SK-N-SH (cell line): ENCODE data around the gene PLBD2. TPM values are rescaled to one million over a fixed set of nuclear protein-coding genes. Genes with fewer than 3 reads are reported as not detected.

Experiments used
- CTCF ChIA-PET: fragments of 300-600, 350-600 bp; formaldehyde crosslinking; extraction: SDS; loops from one replicate; lab custom pipeline; 2021; lab: Yijun Ruan, JAX
- POLR2A ChIA-PET: fragments of 350-600 bp; sonication (Branson Sonifier 250); formaldehyde crosslinking; extraction: SDS; loops from one replicate; lab custom pipeline; 2020; ENCODE audit warnings: antibody characterized with exemption, inconsistent platforms; lab: Yijun Ruan, JAX
- DNase-seq: peaks from one replicate; pipeline ENCODE4 v3.0.0; 2012
- H2AFZ ChIP-seq: fragments of 200-600 bp; sonication (generic); 2 replicates; pipeline ENCODE4 v1.8.1; 2016; ENCODE audit warnings: antibody characterized with exemption, mild to moderate bottlenecking, low read depth
- H3F3A ChIP-seq: fragments of 200-600 bp; sonication (generic); replicated peaks from 2 replicates; pipeline ENCODE3; 2016; ENCODE audit warnings: antibody characterized with exemption, mild to moderate bottlenecking; ENCODE audit not compliant: insufficient read depth
- H3K27ac ChIP-seq, 2 experiments: fragments of 200-500 bp in 1 of 2; fragments of 200-600 bp in 1 of 2; sonication (Bioruptor generic) in 1 of 2; sonication (generic), shearing (Covaris generic) in 1 of 2; 2 replicates each; pipeline versions ENCODE4 v1.5.1 to v1.6.1; 2014 to 2016; ENCODE audit warnings: low read depth in 2 of 2, inconsistent platforms in 1 of 2, low read length in 1 of 2, mild to moderate bottlenecking in 1 of 2, mixed read lengths in 1 of 2
- H3K27me3 ChIP-seq: fragments of 200-600 bp; sonication (generic), shearing (Covaris generic); 2 replicates; pipeline ENCODE4 v1.6.1; 2016; ENCODE audit warnings: mixed run types; ENCODE audit not compliant: insufficient read depth
- H3K36me3 ChIP-seq, 2 experiments: fragments of 200-500 bp in 1 of 2; fragments of 200-600 bp in 1 of 2; sonication (Bioruptor generic) in 1 of 2; sonication (generic) in 1 of 2; replicated peaks in 1 of 2; 2 replicates each; pipeline versions ENCODE3 to v1.5.1; 2014 to 2016; ENCODE audit warnings: low read length in 1 of 2, mild to moderate bottlenecking in 1 of 2; ENCODE audit not compliant: insufficient read depth in 2 of 2, control insufficient read depth in 1 of 2
- H3K4me1 ChIP-seq, 2 experiments: fragments of 200-500 bp in 1 of 2; fragments of 200-600 bp in 1 of 2; sonication (Bioruptor generic) in 1 of 2; sonication (generic), shearing (Covaris generic) in 1 of 2; 2 replicates each; pipeline versions ENCODE4 v1.5.1 to v1.6.1; 2014 to 2016; ENCODE audit warnings: low read depth in 1 of 2, low read length in 1 of 2, mixed run types in 1 of 2; ENCODE audit not compliant: insufficient read depth in 2 of 2, control insufficient read depth in 1 of 2
- H3K4me2 ChIP-seq: fragments of 200-600 bp; sonication (generic), shearing (Covaris generic); 2 replicates; pipeline ENCODE4 v1.6.1; 2017; ENCODE audit warnings: mixed run types
- H3K4me3 ChIP-seq, 2 experiments: fragments of 200-500 bp in 1 of 2; fragments of 200-600 bp in 1 of 2; sonication (Bioruptor generic) in 1 of 2; sonication (generic), shearing (Covaris generic) in 1 of 2; 2 replicates each; pipeline versions ENCODE4 v1.5.1 to v1.8.1; 2014 to 2016; ENCODE audit warnings: low read depth in 2 of 2, inconsistent platforms in 1 of 2, low read length in 1 of 2, mild to moderate bottlenecking in 1 of 2, mixed read lengths in 1 of 2, moderate library complexity in 1 of 2
- H3K79me2 ChIP-seq: fragments of 200-600 bp; sonication (generic); 2 replicates; pipeline ENCODE4 v1.8.1; 2017; ENCODE audit warnings: mild to moderate bottlenecking; ENCODE audit not compliant: insufficient read depth
- H3K9ac ChIP-seq: fragments of 200-600 bp; sonication (generic); 2 replicates; pipeline ENCODE4 v1.6.1; 2017; ENCODE audit warnings: mixed run types
- H3K9me2 ChIP-seq: fragments of 200-600 bp; sonication (generic); 2 replicates; pipeline ENCODE4 v1.6.1; 2017; ENCODE audit warnings: mixed run types
- H3K9me3 ChIP-seq: fragments of 200-600 bp; sonication (generic); 2 replicates; pipeline ENCODE4 v1.6.1; 2017; ENCODE audit warnings: mixed run types, mild to moderate bottlenecking, moderate library complexity
- H4K20me1 ChIP-seq: fragments of 200-600 bp; sonication (generic); 2 replicates; pipeline ENCODE4 v1.6.1; 2017; ENCODE audit warnings: mild to moderate bottlenecking, mixed run types; ENCODE audit not compliant: insufficient read depth
- CHD2 ChIP-seq: fragments of 150-350 bp; IDR thresholded peaks from 2 replicates; pipeline ENCODE4 v1.6.1; 2018; ENCODE audit warnings: low read length; ENCODE audit not compliant: partially characterized antibody
- ELF1 ChIP-seq: IDR thresholded peaks from 2 replicates; pipeline ENCODE4 v1.4.0; 2012
- EZH2phosphoT487 ChIP-seq: fragments of 200-600 bp; sonication (generic); IDR thresholded peaks from 2 replicates; pipeline ENCODE4 v1.6.1; 2017; ENCODE audit warnings: low read depth, mixed run types, mild to moderate bottlenecking, antibody characterized with exemption, moderate library complexity, borderline replicate concordance
- FOSL2 ChIP-seq: IDR thresholded peaks from 2 replicates; pipeline ENCODE4 v1.4.0; 2012; ENCODE audit warnings: low read depth, mild to moderate bottlenecking, moderate library complexity, borderline replicate concordance
- FOXJ3 ChIP-seq: sonication (generic); formaldehyde crosslinking; IDR thresholded peaks from 2 replicates; pipeline ENCODE4 v1.5.1; 2020; ENCODE audit warnings: mild to moderate bottlenecking, missing genetic modification reagents
- GABPA ChIP-seq: IDR thresholded peaks from 2 replicates; pipeline ENCODE4 v1.4.0; 2012; ENCODE audit warnings: low read depth, mild to moderate bottlenecking
- MEF2A ChIP-seq: IDR thresholded peaks from 2 replicates; pipeline ENCODE4 v1.4.0; 2012; ENCODE audit warnings: low read depth, borderline replicate concordance
- MXI1 ChIP-seq: IDR thresholded peaks from 2 replicates; pipeline ENCODE4 v1.6.1; 2012; ENCODE audit warnings: mild to moderate bottlenecking, low read depth, low read length, improper control_type of control experiment
- NFIC ChIP-seq: IDR thresholded peaks from 2 replicates; pipeline ENCODE4 v1.4.0; 2012; ENCODE audit warnings: borderline replicate concordance
- NRF1 ChIP-seq: IDR thresholded peaks from 2 replicates; pipeline ENCODE4 v1.6.1; 2012; ENCODE audit warnings: low read depth, mild to moderate bottlenecking, low read length
- RAD21 ChIP-seq: IDR thresholded peaks from 2 replicates; pipeline ENCODE4 v1.6.1; 2012; ENCODE audit warnings: mild to moderate bottlenecking, low read length
- RCOR1 ChIP-seq: fragments of 150-350 bp; IDR thresholded peaks from 2 replicates; pipeline ENCODE4 v1.6.1; 2017; ENCODE audit warnings: antibody characterized with exemption, low read length
- REST ChIP-seq: IDR thresholded peaks from 2 replicates; pipeline ENCODE4 v1.6.1; 2012; ENCODE audit warnings: mild to moderate bottlenecking, low read depth, low read length, moderate library complexity
- SIN3A ChIP-seq: IDR thresholded peaks from 2 replicates; pipeline ENCODE4 v1.6.1; 2012; ENCODE audit warnings: low read depth, mild to moderate bottlenecking, low read length, moderate library complexity, borderline replicate concordance
- SMC3 ChIP-seq: IDR thresholded peaks from 2 replicates; pipeline ENCODE4 v1.6.1; 2012; ENCODE audit warnings: low read depth, low read length, improper control_type of control experiment
- TCF12 ChIP-seq: IDR thresholded peaks from 2 replicates; pipeline ENCODE4 v1.4.0; 2012
- USF1 ChIP-seq: IDR thresholded peaks from 2 replicates; pipeline ENCODE4 v1.4.0; 2012; ENCODE audit warnings: low read depth, borderline replicate concordance
- WGBS: methylation state at CpG from one replicate; pipeline ENCODE4 v1.1.6; 2017; ENCODE audit warnings: low lambda C conversion rate; 5-methylcytosine and 5-hydroxymethylcytosine counted together
- polyA plus RNA-seq, 3 experiments: library from polyadenylated mRNA; depleted of rRNA; stranded (reverse); fragments of >200 nt; gene quantifications; 2 replicates each; pipeline ENCODE4 v1.2.3, GENCODE V29; 2012
- TF ChIP-seq, protein P1 (sequence below): fragments of 150-350 bp; IDR thresholded peaks from 2 replicates; pipeline ENCODE4 v1.6.1; 2017; ENCODE audit warnings: antibody characterized with exemption, low read length, low read depth, borderline replicate concordance
- TF ChIP-seq, protein P2 (sequence below): IDR thresholded peaks from 2 replicates; pipeline ENCODE4 v1.4.0; 2012; ENCODE audit warnings: low read depth, borderline replicate concordance
- TF ChIP-seq, protein P3 (sequence below): IDR thresholded peaks from 2 replicates; pipeline ENCODE4 v1.4.0; 2012; ENCODE audit warnings: low read depth

Gene PLBD2
- polyA plus RNA-seq, 1 of the 3 experiments (the other 2 are of a cell fraction): 15.2 TPM

DNA sequence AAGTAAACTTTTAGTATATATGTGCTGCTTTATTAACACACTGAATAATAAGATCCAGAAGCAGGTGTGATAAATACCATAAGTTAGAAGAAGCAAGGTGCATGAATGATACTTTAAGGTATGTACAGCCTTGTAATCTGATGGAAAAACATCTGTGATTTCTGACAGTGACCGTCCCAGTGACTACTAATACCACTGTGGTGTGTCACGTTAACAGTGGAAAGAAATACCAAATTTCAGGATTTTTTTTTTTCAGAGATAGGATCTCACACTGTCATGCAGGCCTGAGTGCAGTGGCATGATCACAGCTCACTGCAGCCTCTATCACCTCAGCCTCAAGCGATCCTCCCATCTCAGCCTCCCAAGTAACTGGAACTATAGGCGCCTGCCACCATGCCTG, 23.8 kb downstream of the PLBD2 start:
- no peaks in the 10 kb centered on the region for H3F3A ChIP-seq
- no peak for TF ChIP-seq ELF1
- no peak for TF ChIP-seq MXI1
- no peak for TF ChIP-seq RCOR1
- no peak for TF ChIP-seq NFIC
- TF ChIP-seq NRF1: no peak
- no peak for TF ChIP-seq TCF12
- no peak for TF ChIP-seq REST
- TF ChIP-seq CHD2: no peak
- TF ChIP-seq, protein P1, sequence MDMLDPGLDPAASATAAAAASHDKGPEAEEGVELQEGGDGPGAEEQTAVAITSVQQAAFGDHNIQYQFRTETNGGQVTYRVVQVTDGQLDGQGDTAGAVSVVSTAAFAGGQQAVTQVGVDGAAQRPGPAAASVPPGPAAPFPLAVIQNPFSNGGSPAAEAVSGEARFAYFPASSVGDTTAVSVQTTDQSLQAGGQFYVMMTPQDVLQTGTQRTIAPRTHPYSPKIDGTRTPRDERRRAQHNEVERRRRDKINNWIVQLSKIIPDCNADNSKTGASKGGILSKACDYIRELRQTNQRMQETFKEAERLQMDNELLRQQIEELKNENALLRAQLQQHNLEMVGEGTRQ: no peak
- no peak for TF ChIP-seq SMC3
- TF ChIP-seq RAD21: no peak
- TF ChIP-seq MEF2A: no peak
- TF ChIP-seq, protein P2, sequence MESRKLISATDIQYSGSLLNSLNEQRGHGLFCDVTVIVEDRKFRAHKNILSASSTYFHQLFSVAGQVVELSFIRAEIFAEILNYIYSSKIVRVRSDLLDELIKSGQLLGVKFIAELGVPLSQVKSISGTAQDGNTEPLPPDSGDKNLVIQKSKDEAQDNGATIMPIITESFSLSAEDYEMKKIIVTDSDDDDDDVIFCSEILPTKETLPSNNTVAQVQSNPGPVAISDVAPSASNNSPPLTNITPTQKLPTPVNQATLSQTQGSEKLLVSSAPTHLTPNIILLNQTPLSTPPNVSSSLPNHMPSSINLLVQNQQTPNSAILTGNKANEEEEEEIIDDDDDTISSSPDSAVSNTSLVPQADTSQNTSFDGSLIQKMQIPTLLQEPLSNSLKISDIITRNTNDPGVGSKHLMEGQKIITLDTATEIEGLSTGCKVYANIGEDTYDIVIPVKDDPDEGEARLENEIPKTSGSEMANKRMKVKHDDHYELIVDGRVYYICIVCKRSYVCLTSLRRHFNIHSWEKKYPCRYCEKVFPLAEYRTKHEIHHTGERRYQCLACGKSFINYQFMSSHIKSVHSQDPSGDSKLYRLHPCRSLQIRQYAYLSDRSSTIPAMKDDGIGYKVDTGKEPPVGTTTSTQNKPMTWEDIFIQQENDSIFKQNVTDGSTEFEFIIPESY: no peak
- TF ChIP-seq, protein P3, sequence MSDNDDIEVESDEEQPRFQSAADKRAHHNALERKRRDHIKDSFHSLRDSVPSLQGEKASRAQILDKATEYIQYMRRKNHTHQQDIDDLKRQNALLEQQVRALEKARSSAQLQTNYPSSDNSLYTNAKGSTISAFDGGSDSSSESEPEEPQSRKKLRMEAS: no peak
- TF ChIP-seq GABPA: no peak
- TF ChIP-seq FOXJ3 (CRISPR knock-in tag): no peak
- TF ChIP-seq USF1: no peak
- TF ChIP-seq FOSL2: no peak
- TF ChIP-seq EZH2phosphoT487: no peak
- no peak for TF ChIP-seq SIN3A
- no peaks in the 10 kb centered on the region for H3K27me3 ChIP-seq
- H3K36me3 ChIP-seq: peaks cover 6 to 13% of the 10 kb centered on the region in 2 experiments
- no peak overlapping the region for H2AFZ ChIP-seq
- H3K4me1 ChIP-seq: no peaks in the 10 kb centered on the region
- WGBS: 87% methylated on average over 4 of the region's 4 CpGs
- H3K4me2 ChIP-seq: no peak overlapping the region
- no peak overlapping the region for H3K4me3 ChIP-seq
- no peaks in the 10 kb centered on the region for H3K79me2 ChIP-seq
- no peak overlapping the region for H3K9ac ChIP-seq
- ChIA-PET CTCF (interaction anchor here (0.8 to 1.5 kb wide), 3 partner anchors 43 to 181 kb away, joined by 3 read pairs; no protein-coding TSS in a partner anchor), POLR2A (no interaction called here)
- no peaks in the 10 kb centered on the region for H4K20me1 ChIP-seq
- DNase-seq: no peak
- H3K9me2 ChIP-seq: no peaks in the 10 kb centered on the region
- H3K9me3 ChIP-seq: no peaks in the 10 kb centered on the region
- no peak overlapping the region for H3K27ac ChIP-seq
